GM19239 (cell line): ENCODE data around the gene CDC42BPB.
A peak's percentile ranks its signal among the peaks of the same experiment; 100 is the strongest.

ENCODE experiments used
- DNase-seq: peaks from one replicate; pipeline ENCODE4 v3.0.0; 2011; ENCODE audit warnings: low spot score; ENCODE audit not compliant: insufficient read length
- FAIRE-seq: peaks from 2 replicates; lab custom pipeline; 2011; peaks lifted over from hg19 to GRCh38; lab: Jason Lieb, UNC

Gene CDC42BPB

GRCh38 chr14:103057372-103058163 is at the start of gene CDC42BPB:
Gene CDC42BPB, minus strand, starts transcription at chr14:103057549. Its CDS starts 376 bp downstream, at chr14:103057173.
- DNase-seq (peak; percentile 95), FAIRE-seq (no peak)

GRCh38 chr14:103105580-103106150 is 48.3 kb upstream of the CDC42BPB start:
- FAIRE-seq (no peak), DNase-seq (no peak)

- peak; percentile 65 for FAIRE-seq
- DNase-seq: peak; percentile 91
Observed at GRCh38 chr14:103104654-103105452, 47.5 kb upstream of the CDC42BPB start.

GRCh38 chr14:103104389-103104653 is 47.0 kb upstream of the CDC42BPB start:
- DNase-seq (no peak), FAIRE-seq (no peak)

GRCh38 chr14:103103461-103104388 is 46.4 kb upstream of the CDC42BPB start:
- no peak for DNase-seq
- FAIRE-seq: no peak

GRCh38 chr14:103102689-103103260 is 45.4 kb upstream of the CDC42BPB start:
- FAIRE-seq (no peak), DNase-seq (no peak)

GRCh38 chr14:103101963-103102688 is 44.8 kb upstream of the CDC42BPB start:
- FAIRE-seq (no peak), DNase-seq (no peak)

GRCh38 chr14:103101257-103101962 is 44.1 kb upstream of the CDC42BPB start:
- DNase-seq (no peak), FAIRE-seq (no peak)

GRCh38 chr14:103100281-103101121 is 43.2 kb upstream of the CDC42BPB start:
- FAIRE-seq: peak; percentile 21

GRCh38 chr14:103099733-103100280 is 42.5 kb upstream of the CDC42BPB start:
- FAIRE-seq (no peak), DNase-seq (no peak)

More at GRCh38 chr14:103100281-103101121, 43.2 kb upstream of the CDC42BPB start:
- peak; percentile 65 for DNase-seq

GRCh38 chr14:103099081-103099732 is 41.9 kb upstream of the CDC42BPB start:
- FAIRE-seq: no peak
- DNase-seq: no peak

- DNase-seq: no peak
- FAIRE-seq: no peak
Observed at GRCh38 chr14:103097994-103098957, 40.9 kb upstream of the CDC42BPB start.

- FAIRE-seq: no peak
- DNase-seq: no peak
Observed at GRCh38 chr14:103097244-103097993, 40.1 kb upstream of the CDC42BPB start.

GRCh38 chr14:103096387-103096786 is 39.0 kb upstream of the CDC42BPB start:
- DNase-seq: no peak
- no peak for FAIRE-seq

- FAIRE-seq (no peak), DNase-seq (no peak)
Observed at GRCh38 chr14:103095210-103095778, 37.9 kb upstream of the CDC42BPB start.
